HG03066 (cell line): ENCODE measurements around the gene RNF123.

Experiments
- ATAC-seq: cut with Tn5 transposase; IDR thresholded peaks from one replicate; pipeline ENCODE4 v1.9.1; 2021; ENCODE audit warnings: low read depth; ENCODE audit not compliant: unreplicated experiment

The RNF123 gene

GRCh38 chr3:49689046-49689907 lies at the start of gene RNF123, which contains the start of gene MST1:
TSS of gene RNF123 (plus strand) at chr3:49689557. CDS start at chr3:49691166, 1,609 bp downstream.
TSS of gene MST1 (minus strand) at chr3:49689474. CDS start at chr3:49688691, 783 bp downstream.
- no peak for ATAC-seq

- ATAC-seq = no peak
These were observed 48.1 kb upstream of the RNF123 start for GRCh38 chr3:49641292-49641691.

DNA sequence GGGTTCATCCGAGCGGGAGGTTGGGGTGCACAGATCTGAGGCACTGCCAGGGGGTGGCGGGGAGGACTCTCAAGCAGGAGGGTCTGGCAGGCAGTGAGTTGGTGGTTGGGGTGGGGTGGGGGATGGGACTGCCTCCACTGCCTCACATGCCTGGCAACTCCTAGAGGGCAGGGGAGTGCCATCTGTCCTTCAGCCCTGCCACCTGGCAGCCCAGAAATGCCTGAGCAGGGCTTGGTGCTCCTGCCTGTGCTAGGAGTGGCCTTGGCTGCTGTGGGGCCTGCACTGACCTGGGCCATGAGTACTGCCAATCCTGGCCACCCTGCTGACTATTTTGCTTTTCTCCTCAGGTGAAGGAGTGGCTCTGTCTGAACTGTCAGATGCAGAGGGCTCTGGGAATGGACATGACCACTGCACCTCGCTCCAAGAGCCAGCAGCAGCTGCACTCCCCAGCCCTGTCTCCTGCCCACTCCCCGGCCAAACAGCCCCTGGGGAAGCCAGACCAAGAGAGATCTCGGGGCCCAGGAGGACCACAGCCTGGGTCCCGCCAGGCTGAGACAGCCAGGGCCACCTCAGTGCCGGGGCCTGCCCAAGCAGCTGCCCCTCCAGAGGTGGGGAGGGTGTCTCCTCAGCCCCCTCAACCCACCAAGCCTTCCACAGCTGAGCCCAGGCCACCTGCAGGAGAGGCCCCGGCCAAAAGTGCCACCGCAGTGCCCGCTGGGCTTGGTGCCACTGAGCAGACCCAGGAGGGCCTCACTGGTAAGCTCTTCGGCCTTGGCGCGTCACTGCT lies 47.2 kb upstream of the RNF123 start:
- ATAC-seq = no peak

- no peak for ATAC-seq
These were observed 46.6 kb upstream of the RNF123 start for GRCh38 chr3:49642708-49643145.

GRCh38 chr3:49644684-49645083 lies 44.7 kb upstream of the RNF123 start:
- no peak for ATAC-seq

DNA sequence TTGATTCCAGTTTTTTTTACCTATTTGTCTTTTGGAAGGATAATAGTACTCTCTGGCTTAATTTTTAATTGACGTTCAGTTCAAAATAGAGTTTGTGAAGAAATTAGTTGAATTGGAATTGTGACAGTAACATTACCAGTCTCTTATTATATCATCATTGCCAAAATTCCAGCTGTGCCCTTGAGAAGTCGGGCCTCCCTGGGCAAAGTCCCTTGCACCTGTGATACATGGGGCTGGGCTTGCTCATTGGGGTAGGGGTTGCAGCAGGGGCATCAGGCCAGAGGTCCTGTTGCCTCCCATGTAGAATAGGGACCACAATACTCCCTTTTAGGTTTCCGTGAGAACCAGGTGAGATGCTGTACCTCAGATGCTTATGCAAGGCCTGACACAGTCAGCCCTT lies 43.1 kb upstream of the RNF123 start:
- ATAC-seq = no peak

GRCh38 chr3:49647741-49648140 lies 41.6 kb upstream of the RNF123 start:
- ATAC-seq = no peak

DNA sequence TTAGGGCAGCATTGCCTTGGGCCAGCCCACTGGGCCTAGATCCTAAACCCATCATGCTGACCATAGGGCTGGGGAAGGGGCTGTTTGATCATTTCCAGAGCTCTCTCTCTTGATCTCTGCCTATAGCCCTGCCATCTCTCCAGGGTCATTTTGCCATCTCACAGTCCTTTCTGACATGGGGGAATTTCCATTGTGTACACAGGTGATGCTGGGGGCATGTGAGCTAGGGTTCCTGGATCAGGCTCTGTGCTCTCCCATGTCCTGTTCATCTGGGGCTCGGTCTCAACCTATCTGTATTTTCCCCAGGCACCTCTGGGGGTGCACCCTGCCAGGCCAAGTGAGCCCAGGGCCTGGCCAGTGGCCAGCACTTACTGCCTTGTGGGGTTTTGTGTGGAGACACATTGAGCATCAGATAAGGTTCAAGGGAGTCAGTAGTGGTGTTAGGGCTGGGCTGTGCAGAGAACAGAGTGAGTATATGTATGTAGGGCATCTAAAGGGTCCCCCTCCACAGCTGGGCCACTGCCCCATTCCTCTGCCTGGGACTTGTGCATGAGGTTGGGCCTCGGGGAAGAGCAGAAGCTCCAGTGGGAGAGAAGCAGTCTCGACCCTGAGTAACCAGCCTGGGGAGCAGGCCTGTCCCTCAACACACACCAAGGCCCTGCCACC lies 40.9 kb upstream of the RNF123 start:
- ATAC-seq = no peak

- no peak for ATAC-seq
These were observed 39.8 kb upstream of the RNF123 start for GRCh38 chr3:49649576-49649975.

GRCh38 chr3:49650177-49650576 lies 39.2 kb upstream of the RNF123 start:
- ATAC-seq = no peak

DNA sequence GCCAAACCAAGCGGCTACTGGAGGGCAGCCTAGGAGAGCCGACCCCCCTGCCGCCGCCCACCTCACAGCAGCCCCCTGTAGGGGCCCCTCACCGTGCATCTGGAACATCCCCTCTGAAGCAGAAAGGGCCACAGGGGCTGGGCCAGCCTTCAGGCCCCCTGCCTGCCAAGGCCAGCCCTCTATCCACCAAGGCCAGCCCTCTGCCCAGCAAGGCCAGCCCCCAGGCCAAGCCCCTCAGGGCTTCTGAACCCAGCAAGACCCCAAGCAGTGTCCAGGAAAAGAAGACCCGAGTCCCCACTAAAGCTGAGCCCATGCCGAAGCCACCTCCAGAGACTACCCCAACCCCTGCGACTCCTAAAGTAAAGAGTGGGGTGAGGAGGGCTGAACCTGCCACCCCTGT lies 38.7 kb upstream of the RNF123 start:
- no peak for ATAC-seq

GRCh38 chr3:49652218-49652902 lies 37.0 kb upstream of the RNF123 start:
- ATAC-seq = no peak

DNA sequence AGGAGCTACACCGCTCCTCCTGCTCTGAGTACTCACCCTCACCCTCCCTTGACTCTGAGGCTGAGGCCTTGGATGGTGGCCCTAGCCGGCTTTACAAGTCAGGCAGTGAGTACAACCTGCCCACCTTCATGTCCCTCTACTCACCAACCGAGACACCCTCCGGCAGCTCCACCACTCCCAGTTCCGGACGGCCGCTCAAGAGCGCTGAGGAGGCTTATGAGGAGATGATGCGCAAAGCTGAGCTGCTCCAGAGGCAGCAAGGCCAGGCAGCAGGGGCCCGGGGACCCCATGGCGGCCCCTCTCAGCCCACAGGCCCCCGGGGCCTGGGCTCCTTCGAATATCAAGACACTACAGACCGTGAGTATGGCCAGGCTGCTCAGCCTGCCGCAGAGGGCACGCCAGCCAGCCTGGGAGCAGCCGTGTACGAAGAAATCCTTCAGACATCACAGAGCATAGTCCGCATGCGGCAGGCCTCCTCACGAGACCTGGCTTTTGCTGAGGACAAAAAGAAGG lies 36.4 kb upstream of the RNF123 start:
- ATAC-seq = no peak

GRCh38 chr3:49653621-49654020 lies 35.7 kb upstream of the RNF123 start:
- no peak for ATAC-seq

DNA sequence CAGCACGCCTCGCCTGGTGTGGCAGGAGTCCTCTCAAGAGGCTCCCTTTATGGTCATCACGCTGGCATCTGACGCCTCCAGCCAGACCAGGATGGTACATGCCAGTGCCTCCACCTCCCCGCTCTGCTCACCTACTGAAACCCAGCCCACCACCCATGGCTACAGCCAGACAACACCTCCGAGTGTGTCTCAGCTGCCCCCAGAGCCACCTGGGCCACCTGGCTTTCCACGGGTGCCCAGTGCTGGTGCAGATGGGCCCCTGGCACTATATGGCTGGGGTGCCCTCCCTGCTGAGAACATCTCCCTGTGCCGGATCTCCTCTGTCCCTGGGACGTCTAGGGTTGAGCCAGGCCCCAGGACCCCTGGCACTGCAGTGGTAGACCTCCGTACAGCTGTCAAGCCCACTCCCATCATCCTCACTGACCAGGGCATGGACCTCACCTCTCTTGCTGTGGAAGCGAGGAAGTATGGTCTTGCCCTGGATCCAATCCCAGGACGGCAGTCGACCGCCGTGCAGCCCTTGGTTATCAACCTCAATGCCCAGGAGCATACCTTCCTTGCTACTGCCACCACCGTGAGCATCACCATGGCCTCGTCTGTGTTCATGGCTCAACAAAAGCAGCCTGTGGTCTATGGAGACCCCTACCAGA lies 35.1 kb upstream of the RNF123 start:
- no peak for ATAC-seq

DNA sequence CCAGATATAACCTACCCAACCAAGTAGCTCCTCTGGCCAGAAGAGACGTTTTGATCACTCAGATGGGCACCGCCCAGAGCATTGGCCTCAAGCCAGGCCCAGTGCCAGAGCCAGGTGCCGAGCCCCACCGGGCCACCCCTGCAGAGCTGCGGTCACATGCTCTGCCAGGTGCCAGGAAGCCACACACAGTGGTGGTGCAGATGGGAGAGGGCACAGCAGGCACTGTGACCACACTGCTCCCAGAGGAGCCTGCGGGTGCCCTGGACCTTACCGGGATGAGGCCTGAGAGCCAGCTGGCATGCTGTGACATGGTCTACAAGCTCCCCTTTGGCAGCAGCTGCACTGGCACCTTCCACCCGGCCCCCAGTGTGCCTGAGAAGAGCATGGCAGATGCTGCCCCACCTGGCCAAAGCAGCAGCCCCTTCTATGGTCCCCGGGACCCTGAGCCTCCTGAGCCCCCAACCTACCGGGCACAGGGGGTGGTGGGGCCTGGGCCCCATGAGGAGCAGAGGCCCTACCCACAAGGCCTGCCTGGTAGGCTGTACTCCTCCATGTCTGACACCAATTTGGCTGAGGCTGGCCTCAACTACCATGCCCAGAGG lies 34.3 kb upstream of the RNF123 start:
- ATAC-seq = no peak

- ATAC-seq = no peak
These were observed 33.5 kb upstream of the RNF123 start for GRCh38 chr3:49655731-49656285.

- ATAC-seq = no peak
These were observed 32.7 kb upstream of the RNF123 start for GRCh38 chr3:49656541-49657112.
